Measurements from ENCODE around the gene PLEKHM1. TPM values are rescaled to one million over a fixed set of nuclear protein-coding genes. Genes with fewer than 3 reads are reported as not detected.
"Not testable (repeated sequence)": the region's sequence is repeated elsewhere in the genome, so short reads cannot be mapped to it uniquely, and the experiment has no call there.

PLEKHM1 gene
- total RNA-seq, 1 donor from 2014 or later = 37.0 TPM

DNA sequence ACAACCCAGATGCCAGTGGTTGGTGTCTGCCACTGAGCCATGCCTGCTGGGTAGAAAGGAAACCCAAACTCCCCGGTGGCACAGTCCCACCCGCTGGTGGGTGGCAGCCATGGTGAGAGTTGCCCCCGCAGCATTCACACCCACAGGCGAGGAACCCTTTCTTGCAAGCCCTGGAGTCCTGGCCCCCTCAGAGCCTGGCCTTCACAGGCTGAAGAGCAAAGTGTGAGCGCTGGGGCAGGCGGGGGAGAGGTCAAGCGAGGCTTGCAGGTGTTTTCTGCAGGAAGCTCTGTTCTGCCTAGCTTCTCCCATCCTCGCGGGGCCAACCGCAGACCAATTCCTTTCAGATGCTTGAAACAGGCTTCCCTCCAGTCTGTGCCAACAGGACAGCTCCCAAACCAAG lies 38.9 kb downstream of the PLEKHM1 start:
- Mint-ChIP-seq H3K36me3 (ENCODE audit: low read depth) (peaks cover 34% of the 10 kb centered on the region), H3K4me1 (peaks cover 14% of the 10 kb centered on the region)
- H3K4me3 Mint-ChIP-seq; H3K27ac Mint-ChIP-seq; DNase-seq; H3K27me3 Mint-ChIP-seq; H3K9me3 Mint-ChIP-seq; intact Hi-C loops (cut with micrococcal nuclease): not testable (repeated sequence)

DNA sequence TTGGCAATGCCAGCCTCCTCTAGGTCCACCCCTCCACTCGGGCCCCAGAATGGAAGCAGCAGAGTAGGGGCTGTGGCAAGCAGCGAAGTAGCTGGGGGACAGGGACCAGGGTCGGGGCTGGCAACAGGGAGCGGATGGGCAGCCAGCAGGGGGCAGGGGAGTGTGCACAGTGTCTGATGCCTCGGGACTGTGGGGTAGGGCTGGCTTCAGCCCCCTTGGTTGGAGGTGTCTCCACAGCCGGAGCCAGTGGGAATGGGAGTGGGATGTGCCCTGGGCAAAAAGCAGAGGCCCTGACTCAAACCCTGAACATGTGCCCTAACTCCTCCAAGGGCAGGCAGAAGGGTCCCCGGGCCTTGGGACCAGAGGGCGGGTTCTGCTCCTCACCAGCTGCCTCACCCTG lies 39.4 kb downstream of the PLEKHM1 start:
- Mint-ChIP-seq H3K4me1 (peaks cover 17% of the 10 kb centered on the region), H3K36me3 (ENCODE audit: low read depth) (peaks cover 28% of the 10 kb centered on the region), H3K9me3 (no peaks in the 10 kb centered on the region), H3K4me3 (no peak overlapping the region), H3K27ac (no peak overlapping the region), H3K27me3 (no peaks in the 10 kb centered on the region)
- no peak for DNase-seq
- intact Hi-C loops (cut with micrococcal nuclease) = no loop called here

DNA sequence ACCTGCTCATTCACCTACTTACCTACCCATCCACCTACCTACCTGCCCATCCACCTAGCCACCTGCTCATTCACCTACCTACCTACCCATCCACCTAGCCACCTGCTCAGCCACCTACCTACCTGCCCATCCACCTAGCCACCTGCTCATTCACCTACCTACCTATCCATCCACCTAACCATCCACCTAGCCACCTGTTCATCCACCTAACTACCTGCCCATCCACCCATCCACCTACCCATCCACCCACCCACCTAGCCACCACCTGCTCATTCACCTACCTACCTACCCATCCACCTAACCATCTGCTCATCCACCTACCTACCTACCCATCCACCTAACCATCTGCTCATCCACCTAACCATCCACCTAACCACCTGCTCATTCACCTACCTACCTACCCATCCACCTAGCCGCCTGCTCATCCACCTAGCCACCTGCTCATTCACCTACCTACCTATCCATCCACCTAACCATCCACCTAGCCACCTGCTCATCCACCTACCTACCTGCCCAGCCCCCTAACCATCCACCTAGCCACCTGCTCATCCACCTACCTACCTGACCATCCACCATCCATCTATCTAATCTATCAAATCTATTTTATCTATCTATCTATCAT lies 40.7 kb downstream of the PLEKHM1 start:
- H3K9me3 Mint-ChIP-seq; H3K27ac Mint-ChIP-seq; H3K27me3 Mint-ChIP-seq; H3K4me3 Mint-ChIP-seq; DNase-seq; intact Hi-C loops (cut with micrococcal nuclease): not testable (repeated sequence)
- H3K36me3 Mint-ChIP-seq (ENCODE audit: low read depth) = peaks cover 29% of the 10 kb centered on the region
- H3K4me1 Mint-ChIP-seq = peaks cover 25% of the 10 kb centered on the region

DNA sequence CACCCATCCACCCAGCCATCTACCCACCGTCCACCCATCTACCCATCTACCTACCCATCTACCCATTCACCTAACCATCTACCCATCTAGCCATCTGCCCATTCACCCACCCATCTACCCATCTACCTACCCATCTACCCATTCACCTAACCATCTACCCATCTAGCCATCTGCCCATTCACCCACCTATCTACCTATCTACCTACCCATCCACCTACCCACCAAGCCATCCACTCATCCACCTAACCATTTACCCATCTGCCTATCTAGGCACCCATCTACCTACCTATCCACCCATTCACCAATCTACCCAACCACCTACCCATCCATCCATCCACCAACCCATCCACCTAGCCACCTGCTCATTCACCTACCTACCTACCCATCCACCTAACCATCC lies 41.3 kb downstream of the PLEKHM1 start:
- H3K9me3 Mint-ChIP-seq, H3K4me3 Mint-ChIP-seq, DNase-seq: not testable (repeated sequence)

DNA sequence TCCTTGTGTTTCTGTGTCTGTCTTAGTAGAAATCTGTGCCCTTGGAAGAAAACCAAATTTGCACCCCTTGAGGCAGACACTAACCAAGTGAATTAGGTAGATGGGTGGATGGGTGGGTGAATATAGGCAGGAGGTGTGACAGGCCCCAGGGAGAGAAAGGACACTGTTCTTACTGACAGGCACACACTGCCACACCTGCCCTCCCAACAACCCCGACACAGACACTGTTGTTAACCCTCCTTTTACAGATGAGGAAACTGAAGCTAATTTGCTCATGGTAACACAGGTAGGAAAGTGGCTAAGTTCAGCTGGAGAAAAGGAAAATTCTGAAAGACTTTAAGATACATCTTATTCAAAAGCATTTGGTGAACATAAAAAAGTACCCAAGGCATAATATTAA lies 42.0 kb downstream of the PLEKHM1 start:
- not testable (repeated sequence) for H3K4me3 Mint-ChIP-seq

More for the DNA sequence above, 41.3 kb downstream of the PLEKHM1 start:
- intact Hi-C loops (cut with micrococcal nuclease); H3K27me3 Mint-ChIP-seq: not testable (repeated sequence)
- Mint-ChIP-seq H3K27ac (peak overlapping the region; percentile 8), H3K36me3 (ENCODE audit: low read depth) (peaks cover 25% of the 10 kb centered on the region), H3K4me1 (peaks cover 26% of the 10 kb centered on the region)

DNA sequence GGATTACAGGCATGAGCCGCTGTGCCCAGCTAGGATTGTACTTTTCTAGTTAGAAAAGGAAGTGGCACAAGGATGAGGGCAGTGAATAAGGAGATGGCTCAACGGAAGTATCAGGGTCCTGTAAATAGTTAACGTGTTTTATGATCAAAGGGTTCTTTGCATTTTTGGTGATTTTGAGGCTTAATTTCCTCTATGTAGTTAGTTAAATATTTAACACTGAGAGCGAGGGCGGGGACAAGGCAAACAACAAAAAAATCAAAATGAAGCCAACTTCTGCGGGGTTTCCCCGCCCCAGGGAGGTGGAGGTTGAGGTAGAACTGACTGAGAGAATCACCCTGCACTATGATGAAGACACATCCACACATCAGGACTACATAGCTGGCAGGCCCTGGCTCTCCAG lies 42.5 kb downstream of the PLEKHM1 start:
- H3K27ac Mint-ChIP-seq; intact Hi-C loops (cut with micrococcal nuclease); DNase-seq; H3K27me3 Mint-ChIP-seq; H3K4me3 Mint-ChIP-seq; H3K9me3 Mint-ChIP-seq: not testable (repeated sequence)
- H3K36me3 Mint-ChIP-seq (ENCODE audit: low read depth) = peaks cover 25% of the 10 kb centered on the region
- peaks cover 26% of the 10 kb centered on the region for H3K4me1 Mint-ChIP-seq

More for the DNA sequence above, 42.0 kb downstream of the PLEKHM1 start:
- intact Hi-C loops (cut with micrococcal nuclease); H3K9me3 Mint-ChIP-seq; DNase-seq; H3K27me3 Mint-ChIP-seq; H3K27ac Mint-ChIP-seq: not testable (repeated sequence)
- H3K36me3 Mint-ChIP-seq (ENCODE audit: low read depth) = peaks cover 25% of the 10 kb centered on the region
- peaks cover 26% of the 10 kb centered on the region for H3K4me1 Mint-ChIP-seq

DNA sequence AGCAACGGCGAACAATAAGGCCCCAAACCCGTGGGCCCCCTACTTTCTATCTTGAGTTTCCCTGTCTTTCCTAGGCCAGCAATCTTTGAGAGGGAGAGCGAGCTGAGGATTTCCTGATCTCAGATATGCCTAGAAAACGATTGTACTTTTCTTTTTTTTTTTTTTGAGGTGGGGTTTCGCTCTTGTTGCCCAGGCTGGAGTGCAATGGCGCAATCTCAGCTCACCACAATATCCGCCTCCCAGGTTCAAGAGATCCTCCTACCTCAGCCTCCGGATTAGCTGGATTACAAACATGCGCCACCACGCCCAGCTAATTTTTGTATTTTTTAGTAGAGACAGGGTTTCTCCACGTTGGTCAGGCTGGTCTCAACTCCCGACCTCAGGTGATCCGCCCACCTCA lies 42.9 kb downstream of the PLEKHM1 start:
- DNase-seq; intact Hi-C loops (cut with micrococcal nuclease); H3K4me3 Mint-ChIP-seq; H3K27ac Mint-ChIP-seq; H3K9me3 Mint-ChIP-seq; H3K27me3 Mint-ChIP-seq: not testable (repeated sequence)
- H3K4me1 Mint-ChIP-seq = peaks cover 26% of the 10 kb centered on the region
- H3K36me3 Mint-ChIP-seq (ENCODE audit: low read depth) = peaks cover 25% of the 10 kb centered on the region

DNA sequence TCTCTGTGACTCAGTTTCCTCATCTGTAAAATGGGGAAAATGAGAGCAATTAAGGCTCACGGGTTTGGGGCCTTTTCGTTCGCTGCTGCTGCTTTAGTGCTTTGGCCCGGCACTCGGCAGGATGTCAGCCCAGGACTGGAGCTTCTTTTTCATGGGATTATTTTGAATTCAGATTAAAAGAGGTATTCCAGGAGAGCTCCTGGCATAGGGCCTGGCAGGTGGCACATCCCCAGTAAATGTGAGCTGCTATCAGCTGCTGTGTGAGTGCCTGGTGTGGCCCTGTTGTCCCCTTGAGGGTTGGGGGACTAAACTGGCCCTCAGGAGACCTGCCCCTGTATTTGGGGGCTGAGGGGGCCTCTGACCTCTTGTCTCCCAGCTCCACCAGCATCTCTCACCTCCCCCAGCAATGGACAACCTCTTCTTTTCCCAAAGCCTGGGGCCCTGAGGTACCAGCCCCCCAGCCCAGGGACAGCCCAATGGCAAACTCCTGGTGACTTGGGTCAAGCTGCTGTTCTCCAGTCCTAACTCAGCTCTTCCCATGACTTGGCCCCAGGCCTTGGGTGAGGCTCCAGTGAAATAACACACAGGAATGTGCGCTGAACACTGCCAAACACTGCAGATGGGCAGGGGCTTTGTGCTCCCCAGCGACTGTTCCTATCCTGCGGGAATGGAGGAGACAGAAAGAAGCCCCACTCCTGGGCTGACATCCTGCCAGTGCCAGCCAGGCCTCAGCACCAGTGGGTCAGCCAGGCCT lies 43.5 kb downstream of the PLEKHM1 start:
- H3K27me3 Mint-ChIP-seq; H3K9me3 Mint-ChIP-seq; H3K27ac Mint-ChIP-seq; H3K4me3 Mint-ChIP-seq; DNase-seq; intact Hi-C loops (cut with micrococcal nuclease): not testable (repeated sequence)
- Mint-ChIP-seq H3K4me1 (peaks cover 26% of the 10 kb centered on the region), H3K36me3 (ENCODE audit: low read depth) (peaks cover 25% of the 10 kb centered on the region)

DNA sequence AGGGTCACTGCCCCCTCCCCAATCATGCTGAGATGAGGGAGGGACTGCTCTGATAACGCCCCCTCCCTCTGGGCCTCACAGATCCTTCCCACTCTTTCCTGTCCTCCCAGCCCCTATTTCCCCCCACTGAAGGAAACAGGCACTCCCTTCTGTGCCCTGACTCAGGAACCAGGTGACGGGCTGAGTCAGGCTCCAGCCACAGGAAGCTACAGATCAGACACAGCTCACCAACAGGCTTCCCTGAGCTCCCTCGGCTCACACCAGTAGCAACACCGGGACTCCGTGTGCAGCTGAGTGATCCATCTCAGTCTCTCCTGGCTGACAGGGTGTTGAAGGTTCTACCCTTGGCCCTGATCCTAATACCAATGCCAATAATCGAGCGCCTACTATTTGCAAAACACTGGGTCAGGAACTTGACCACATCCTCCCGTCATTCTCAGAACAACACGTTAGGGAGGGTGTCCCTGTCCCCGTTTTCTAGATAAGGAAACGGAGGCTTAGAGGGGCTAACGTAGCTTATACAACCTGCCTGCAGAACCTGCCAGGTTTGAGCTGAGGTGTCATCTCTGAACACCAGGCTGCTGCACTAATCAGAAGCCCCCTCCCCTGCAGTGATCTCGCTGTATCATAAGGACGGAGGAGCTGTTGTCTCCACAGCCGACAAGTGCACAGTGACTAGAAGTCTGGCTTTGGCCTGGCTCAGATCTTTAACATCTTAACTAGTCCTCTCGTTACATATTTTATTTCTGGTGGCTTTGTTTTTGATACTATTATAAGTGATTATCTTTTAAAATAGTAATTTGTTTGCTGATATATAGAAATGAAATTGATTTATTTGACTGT lies 44.4 kb downstream of the PLEKHM1 start:
- H3K36me3 Mint-ChIP-seq (ENCODE audit: low read depth) = peaks cover 25% of the 10 kb centered on the region
- H3K9me3 Mint-ChIP-seq; intact Hi-C loops (cut with micrococcal nuclease); H3K27me3 Mint-ChIP-seq: not testable (repeated sequence)
- peak overlapping the region; percentile 61 for H3K4me3 Mint-ChIP-seq
- H3K4me1 Mint-ChIP-seq = peaks cover 27% of the 10 kb centered on the region
- DNase-seq = peak; percentile 79
- H3K27ac Mint-ChIP-seq = peak overlapping the region; percentile 76

DNA sequence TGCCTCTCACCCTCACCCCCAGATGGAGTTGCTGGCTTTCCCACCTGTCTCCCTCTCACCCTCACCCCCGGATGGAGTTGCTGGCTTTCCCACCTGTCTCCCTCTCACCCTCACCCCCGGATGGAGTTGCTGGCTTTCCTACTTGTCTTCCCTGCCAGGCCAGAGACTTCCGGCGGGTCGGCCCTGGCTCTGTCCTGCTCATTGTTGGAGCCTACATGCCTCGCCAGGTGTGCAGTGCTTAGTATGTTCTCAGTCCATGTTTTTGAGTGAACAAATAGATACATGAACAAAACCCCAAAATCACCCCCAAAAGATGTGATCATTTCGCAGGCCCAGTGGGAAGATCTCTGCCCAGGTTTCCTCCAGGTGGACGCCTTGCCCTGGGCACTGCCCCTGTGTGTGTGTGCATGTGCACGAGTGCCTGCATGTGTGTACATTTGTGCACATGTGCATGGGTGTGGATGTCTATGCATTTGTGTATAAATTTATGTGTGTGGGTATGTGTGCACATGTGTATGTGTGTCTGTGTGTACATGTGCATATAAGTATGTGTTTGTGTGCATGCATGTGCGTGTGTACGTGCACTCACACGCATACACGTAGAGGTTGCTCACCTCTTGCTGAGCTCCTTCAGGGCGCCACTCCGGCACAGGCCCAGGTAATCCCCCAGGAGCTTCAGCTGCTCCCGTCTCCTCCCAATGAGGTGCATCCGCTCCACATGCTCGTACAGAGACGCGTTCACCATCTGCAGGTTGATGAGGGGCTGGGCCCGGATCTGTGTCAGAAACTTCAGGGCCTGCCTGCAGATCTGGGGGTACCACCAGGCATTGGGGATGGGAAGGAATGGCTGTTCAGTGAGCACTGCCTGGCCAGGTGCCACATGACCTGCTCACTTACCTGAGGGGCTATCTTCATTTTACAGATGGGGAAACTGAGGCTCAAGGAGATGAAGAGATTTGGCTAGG lies 45.4 kb downstream of the PLEKHM1 start:
- intact Hi-C loops (cut with micrococcal nuclease); H3K9me3 Mint-ChIP-seq; DNase-seq; H3K27ac Mint-ChIP-seq; H3K4me3 Mint-ChIP-seq; H3K27me3 Mint-ChIP-seq: not testable (repeated sequence)
- Mint-ChIP-seq H3K4me1 (peaks cover 34% of the 10 kb centered on the region), H3K36me3 (ENCODE audit: low read depth) (peaks cover 22% of the 10 kb centered on the region)

DNA sequence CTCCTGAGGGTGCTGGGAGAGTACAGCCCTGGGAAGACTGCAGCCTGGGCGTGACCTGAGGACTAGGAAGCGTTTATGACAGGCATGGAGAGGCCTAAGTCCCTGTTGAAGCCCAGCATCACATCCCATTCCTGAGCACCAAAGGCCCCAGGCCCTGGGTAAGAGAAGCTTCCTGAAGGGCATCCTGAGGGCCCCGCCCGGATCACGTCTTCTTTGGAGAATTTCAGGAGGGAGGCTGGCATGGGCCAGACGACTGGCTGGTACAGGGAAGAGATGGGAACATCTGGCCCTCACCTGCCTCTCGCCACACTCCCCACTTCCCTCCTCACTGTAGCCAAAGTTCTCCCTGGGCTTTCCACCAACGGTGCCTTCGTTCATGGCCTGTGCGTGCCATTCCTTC lies 46.2 kb downstream of the PLEKHM1 start:
- H3K27me3 Mint-ChIP-seq; H3K27ac Mint-ChIP-seq; H3K9me3 Mint-ChIP-seq; intact Hi-C loops (cut with micrococcal nuclease); H3K4me3 Mint-ChIP-seq; DNase-seq: not testable (repeated sequence)
- Mint-ChIP-seq H3K36me3 (ENCODE audit: low read depth) (peaks cover 18% of the 10 kb centered on the region), H3K4me1 (peaks cover 35% of the 10 kb centered on the region)

DNA sequence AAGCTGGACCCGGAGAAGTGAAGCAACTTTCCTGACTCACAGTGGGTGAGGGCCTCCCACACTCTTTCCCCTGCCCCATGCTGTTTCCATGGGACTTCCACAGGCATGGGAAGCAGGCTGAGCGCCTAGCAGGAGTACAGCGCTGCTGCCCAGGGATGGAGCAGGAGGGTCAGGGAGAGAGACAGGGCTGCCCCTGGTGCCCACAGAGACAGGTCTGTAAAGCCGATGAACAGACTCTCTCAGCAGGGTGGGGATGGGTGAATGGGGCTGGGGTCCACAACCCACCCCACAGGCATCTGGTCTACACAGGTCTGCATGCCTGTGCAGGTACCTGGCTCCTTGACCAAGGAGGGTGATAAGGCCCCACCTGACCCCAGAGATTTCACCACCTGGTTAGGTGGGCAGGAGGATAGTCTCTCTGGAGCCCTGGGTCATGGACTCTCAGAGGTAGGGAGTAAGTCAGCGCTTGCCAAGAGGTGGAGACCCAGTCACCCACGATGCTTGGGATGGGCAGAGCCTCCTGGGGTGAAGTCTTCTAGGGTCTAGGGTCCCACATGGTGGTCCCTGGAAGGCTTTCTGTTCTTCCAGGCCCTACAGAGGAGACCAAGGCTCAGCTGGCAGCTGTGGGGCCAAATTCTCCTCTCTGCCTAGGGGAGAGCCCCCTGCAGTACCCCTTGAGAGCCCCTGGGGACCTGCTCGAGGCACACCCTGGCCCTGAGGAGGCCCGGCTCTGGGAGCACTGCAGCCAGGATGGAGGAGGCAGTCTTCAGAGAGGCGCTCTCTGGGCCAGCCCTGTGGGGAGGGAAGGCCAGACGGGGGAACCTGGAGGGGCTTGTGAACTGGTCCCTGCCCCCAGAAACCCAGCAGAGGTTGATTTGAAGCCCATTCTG lies 46.9 kb downstream of the PLEKHM1 start:
- intact Hi-C loops (cut with micrococcal nuclease); H3K4me3 Mint-ChIP-seq: not testable (repeated sequence)
- peaks cover 19% of the 10 kb centered on the region for H3K36me3 Mint-ChIP-seq (ENCODE audit: low read depth)

More for the DNA sequence above, 46.9 kb downstream of the PLEKHM1 start:
- H3K9me3 Mint-ChIP-seq, H3K27me3 Mint-ChIP-seq, H3K27ac Mint-ChIP-seq, DNase-seq: not testable (repeated sequence)
- peaks cover 32% of the 10 kb centered on the region for H3K4me1 Mint-ChIP-seq

All from activated CD4-positive, alpha-beta T cell treated with anti-CD3 and anti-CD28 coated beads, Interleukin-2, amount 10 ng/mL, durations not matched to agents 24 days and 14 days (primary cell).